Lower leg skin (tissue), 4 donors: ENCODE data around the gene PTBP1. TPM values are rescaled to one million over a fixed set of nuclear protein-coding genes. Genes with fewer than 3 reads are reported as not detected.

Source experiments
- DNase-seq, 2 donors: peaks; one replicate each; pipeline ENCODE4 v3.0.0-alpha.2; 2019; ENCODE audit warnings: low spot score in 2 of 2
- H3K4me3 ChIP-seq: fragments of 200-600 bp; sonication (generic); 2 replicates; pipeline ENCODE4 v1.5.1; 2017; ENCODE audit warnings: mild to moderate bottlenecking, low read depth; ENCODE audit not compliant: poor library complexity, severe bottlenecking
- POLR2A ChIP-seq, 2 donors: fragments of 450-650 bp; IDR thresholded peaks; one replicate each; pipeline ENCODE4 v1.6.1; 2016 to 2017; ENCODE audit warnings: antibody characterized with exemption in 2 of 2, mild to moderate bottlenecking in 1 of 2, moderate library complexity in 1 of 2
- WGBS, 2 donors: methylation state at CpG; one replicate each; pipeline ENCODE4 v1.1.5; 2018; 5-methylcytosine and 5-hydroxymethylcytosine counted together
- intact Hi-C: fragments of 100-400 bp; cut with DNase I; formaldehyde crosslinking; loops from one replicate; pipeline ENCODE4 v1.15.0; 2023; ENCODE audit warnings: low total_unique reads
- total RNA-seq, 4 donors: library from RNA; depleted of rRNA; stranded (reverse); fragments of >200 nt; gene quantifications; one replicate each; pipeline ENCODE4 v1.1.0, GENCODE V29; 2016
- TF ChIP-seq, protein P1 (sequence below), 3 donors: fragments of 450-650 bp; IDR thresholded peaks; one replicate each; pipeline ENCODE4 v1.5.1; 2016; ENCODE audit warnings: antibody characterized with exemption in 3 of 3, mild to moderate bottlenecking in 3 of 3, moderate library complexity in 2 of 3

PTBP1 gene
- total RNA-seq, 4 donors from 2014 or later = 167 to 237 (median 205) TPM

DNA sequence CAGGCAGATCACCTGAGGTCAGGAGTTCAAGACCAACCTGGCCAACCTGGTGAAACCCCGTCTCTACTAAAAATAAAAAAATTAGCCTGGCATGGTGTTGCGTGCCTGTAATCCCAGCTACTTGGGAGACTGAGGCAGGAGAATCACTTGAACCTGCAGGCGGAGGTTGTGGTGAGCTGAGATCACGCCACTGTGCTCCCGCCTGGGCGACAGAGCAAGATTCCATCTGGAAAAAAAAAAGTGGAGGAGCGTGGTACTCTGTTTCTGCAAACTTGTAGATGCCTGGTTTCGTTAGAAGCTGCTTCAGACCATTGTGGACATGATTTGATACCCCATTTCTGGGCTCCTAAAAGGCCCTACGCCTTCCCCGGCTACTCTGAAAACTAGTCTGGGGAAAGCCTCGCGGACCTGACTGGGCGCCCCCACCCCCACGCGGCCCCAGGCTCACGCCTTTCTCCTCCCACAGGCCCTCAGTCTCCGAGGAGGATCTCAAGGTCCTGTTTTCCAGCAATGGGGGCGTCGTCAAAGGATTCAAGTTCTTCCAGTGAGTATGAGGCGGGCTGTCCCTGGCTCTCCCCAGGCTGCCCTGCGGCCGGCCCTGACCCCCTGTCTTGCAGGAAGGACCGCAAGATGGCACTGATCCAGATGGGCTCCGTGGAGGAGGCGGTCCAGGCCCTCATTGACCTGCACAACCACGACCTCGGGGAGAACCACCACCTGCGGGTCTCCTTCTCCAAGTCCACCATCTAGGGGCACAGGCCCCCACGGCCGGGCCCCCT, 13.0 kb downstream of the PTBP1 start:
- intact Hi-C loops = no loop called here
- no peak for TF ChIP-seq POLR2A (IDR thresholded peaks at IDR 0.05)
- TF ChIP-seq, protein P1, sequence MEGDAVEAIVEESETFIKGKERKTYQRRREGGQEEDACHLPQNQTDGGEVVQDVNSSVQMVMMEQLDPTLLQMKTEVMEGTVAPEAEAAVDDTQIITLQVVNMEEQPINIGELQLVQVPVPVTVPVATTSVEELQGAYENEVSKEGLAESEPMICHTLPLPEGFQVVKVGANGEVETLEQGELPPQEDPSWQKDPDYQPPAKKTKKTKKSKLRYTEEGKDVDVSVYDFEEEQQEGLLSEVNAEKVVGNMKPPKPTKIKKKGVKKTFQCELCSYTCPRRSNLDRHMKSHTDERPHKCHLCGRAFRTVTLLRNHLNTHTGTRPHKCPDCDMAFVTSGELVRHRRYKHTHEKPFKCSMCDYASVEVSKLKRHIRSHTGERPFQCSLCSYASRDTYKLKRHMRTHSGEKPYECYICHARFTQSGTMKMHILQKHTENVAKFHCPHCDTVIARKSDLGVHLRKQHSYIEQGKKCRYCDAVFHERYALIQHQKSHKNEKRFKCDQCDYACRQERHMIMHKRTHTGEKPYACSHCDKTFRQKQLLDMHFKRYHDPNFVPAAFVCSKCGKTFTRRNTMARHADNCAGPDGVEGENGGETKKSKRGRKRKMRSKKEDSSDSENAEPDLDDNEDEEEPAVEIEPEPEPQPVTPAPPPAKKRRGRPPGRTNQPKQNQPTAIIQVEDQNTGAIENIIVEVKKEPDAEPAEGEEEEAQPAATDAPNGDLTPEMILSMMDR (IDR thresholded peaks at IDR 0.05) = no peak
- no peak for DNase-seq
- 81 to 87% methylated on average over 28 of the region's 30 CpGs for WGBS, 2 donors
- no peak overlapping the region for H3K4me3 ChIP-seq

GRCh38 chr19:810883-811489, 13.7 kb downstream of the PTBP1 start:
- no peak overlapping the region for H3K4me3 ChIP-seq
- no peak for DNase-seq
- WGBS, 2 donors = 80 to 81% methylated on average over 24 of the region's 25 CpGs
- intact Hi-C loops = no loop called here
- no peak for TF ChIP-seq POLR2A (IDR thresholded peaks at IDR 0.05)
- TF ChIP-seq, protein P1 (IDR thresholded peaks at IDR 0.05) = no peak

GRCh38 chr19:811506-812048, 14.3 kb downstream of the PTBP1 start:
- intact Hi-C loops = no loop called here
- 89 to 90% methylated on average over 20 of the region's 20 CpGs for WGBS, 2 donors
- DNase-seq = no peak
- TF ChIP-seq, protein P1 (IDR thresholded peaks at IDR 0.05) = no peak
- TF ChIP-seq POLR2A (IDR thresholded peaks at IDR 0.05) = no peak
- no peak overlapping the region for H3K4me3 ChIP-seq

GRCh38 chr19:812049-812746, 14.9 kb downstream of the PTBP1 start:
- H3K4me3 ChIP-seq = no peak overlapping the region
- intact Hi-C loops = no loop called here

GRCh38 chr19:812747-813218, 15.5 kb downstream of the PTBP1 start:
- WGBS, 2 donors = 95 to 96% methylated on average over 72 of the region's 72 CpGs
- DNase-seq = no peak
- intact Hi-C loops = no loop called here
- H3K4me3 ChIP-seq = no peak overlapping the region
- TF ChIP-seq POLR2A (IDR thresholded peaks at IDR 0.05) = no peak
- TF ChIP-seq, protein P1 (IDR thresholded peaks at IDR 0.05) = no peak

More at GRCh38 chr19:812049-812746, 14.9 kb downstream of the PTBP1 start:
- WGBS, 2 donors = 88 to 93% methylated on average over 40 to 50 of the region's 80 CpGs
- TF ChIP-seq, protein P1 (IDR thresholded peaks at IDR 0.05) = no peak
- TF ChIP-seq POLR2A (IDR thresholded peaks at IDR 0.05) = no peak
- DNase-seq = no peak
